CD4-positive, alpha-beta T cell (primary cell): ENCODE data around the gene GPR89A. TPM values are rescaled to one million over a fixed set of nuclear protein-coding genes. Genes with fewer than 3 reads are reported as not detected.
"Not testable (repeated sequence)": the region's sequence is repeated elsewhere in the genome, so short reads cannot be mapped to it uniquely, and the experiment has no call there.

Experiments used
- ATAC-seq: fragments of 200-7000 bp; cut with Tn5 transposase; one replicate; pipeline ENCODE4 v1.10.0; 2022; ENCODE audit warnings: mild to moderate bottlenecking; ENCODE audit not compliant: poor library complexity
- CTCF ChIA-PET: fragments of 350-600 bp; sonication (Branson Sonifier 250); formaldehyde crosslinking; loops from one replicate; lab custom pipeline; 2021; ENCODE audit warnings: antibody characterized with exemption, inconsistent platforms; lab: Charles Lee
- POLR2A ChIA-PET: fragments of 350-600 bp; sonication (Branson Sonifier 250); formaldehyde crosslinking; loops from one replicate; lab custom pipeline; 2021; ENCODE audit warnings: antibody characterized with exemption, inconsistent platforms; lab: Charles Lee
- DNase-seq, 14 experiments: peaks; one replicate each; pipeline ENCODE4 v3.0.0-alpha.2; 2013 to 2020; ENCODE audit warnings: mixed read lengths in 2 of 14
- H3K27ac ChIP-seq, 2 donors: one replicate each; pipeline versions ENCODE4 v1.5.1 to v1.7.0; 2013; ENCODE audit warnings: low read length in 2 of 2, low read depth in 1 of 2, mild to moderate bottlenecking in 1 of 2
- H3K27me3 ChIP-seq, 2 experiments: 1 replicate in 1 of 2; 2 replicates in 1 of 2; pipeline versions ENCODE4 v1.6.1 to v1.7.0; 2013; ENCODE audit warnings: low read length in 2 of 2, control low read depth in 1 of 2, mild to moderate bottlenecking in 1 of 2, moderate library complexity in 1 of 2; ENCODE audit not compliant: insufficient read depth in 2 of 2, control insufficient read depth in 1 of 2
- H3K36me3 ChIP-seq: one replicate; pipeline ENCODE4 v1.6.1; 2013; ENCODE audit warnings: low read length, control low read depth; ENCODE audit not compliant: insufficient read depth
- H3K4me1 ChIP-seq: one replicate; pipeline ENCODE4 v1.6.1; 2013; ENCODE audit warnings: low read length, control low read depth; ENCODE audit not compliant: insufficient read depth
- H3K4me3 ChIP-seq: one replicate; pipeline ENCODE4 v1.5.1; 2013; ENCODE audit warnings: mild to moderate bottlenecking, low read length, moderate library complexity
- H3K9me3 ChIP-seq, 2 experiments: 1 replicate in 1 of 2; 2 replicates in 1 of 2; pipeline versions ENCODE4 v1.6.1 to v1.7.0; 2013; ENCODE audit warnings: low read length in 2 of 2, mild to moderate bottlenecking in 2 of 2, control low read depth in 1 of 2, moderate library complexity in 1 of 2; ENCODE audit not compliant: control insufficient read depth in 1 of 2, insufficient read depth in 1 of 2
- H3K27ac Mint-ChIP-seq: one replicate; pipeline ENCODE4 v1.8.0; 2020; ENCODE audit warnings: mixed read lengths
- H3K27me3 Mint-ChIP-seq: one replicate; pipeline ENCODE4 v1.8.0; 2021; ENCODE audit warnings: mixed read lengths
- H3K36me3 Mint-ChIP-seq: one replicate; pipeline ENCODE4 v1.8.0; 2021; ENCODE audit warnings: low read depth, mixed read lengths
- H3K4me1 Mint-ChIP-seq: one replicate; pipeline ENCODE4 v1.8.0; 2021; ENCODE audit warnings: low read depth, mixed read lengths
- H3K4me3 Mint-ChIP-seq: one replicate; pipeline ENCODE4 v1.8.0; 2020; ENCODE audit warnings: mild to moderate bottlenecking, mixed read lengths
- H3K9me3 Mint-ChIP-seq: one replicate; pipeline ENCODE4 v1.8.0; 2020; ENCODE audit warnings: mixed read lengths
- intact Hi-C, 2 experiments: fragments of 100-400 bp; cut with DNase I in 1 of 2; cut with micrococcal nuclease in 1 of 2; formaldehyde crosslinking; loops; one replicate each; pipeline versions ENCODE4 v1.15.1 to v1.9.0; 2023 to 2025; cut with DNase I, micrococcal nuclease
- total RNA-seq, 174 experiments: library from RNA in 2 of 174; stranded (reverse) in 2 of 174; gene quantifications; one replicate each; pipeline ENCODE4 v1.2.3 and lab custom pipeline; 2021 to 2026

GPR89A gene
- total RNA-seq, 2 experiments from 2014 or later: 23.8 to 25.2 TPM

GRCh38 chr1:145636237-145636636 lies 28.4 kb downstream of the GPR89A start:
- H3K27ac ChIP-seq, ATAC-seq, intact Hi-C loops, H3K27me3 Mint-ChIP-seq, DNase-seq, H3K4me3 Mint-ChIP-seq, H3K9me3 Mint-ChIP-seq, H3K4me1 Mint-ChIP-seq, H3K4me3 ChIP-seq, H3K27me3 ChIP-seq, H3K36me3 ChIP-seq, POLR2A ChIA-PET, H3K27ac Mint-ChIP-seq, H3K36me3 Mint-ChIP-seq, H3K4me1 ChIP-seq, CTCF ChIA-PET, H3K9me3 ChIP-seq: not testable (repeated sequence)

- H3K4me1 Mint-ChIP-seq, H3K27me3 Mint-ChIP-seq, H3K36me3 Mint-ChIP-seq, H3K9me3 Mint-ChIP-seq, H3K4me1 ChIP-seq, DNase-seq, CTCF ChIA-PET, H3K27ac Mint-ChIP-seq, H3K9me3 ChIP-seq, intact Hi-C loops, ATAC-seq, H3K4me3 ChIP-seq, H3K4me3 Mint-ChIP-seq, H3K36me3 ChIP-seq, H3K27ac ChIP-seq, H3K27me3 ChIP-seq, POLR2A ChIA-PET: not testable (repeated sequence)
Measured at GRCh38 chr1:145641886-145642285, 34.1 kb downstream of the GPR89A start.

GRCh38 chr1:145643990-145644389 lies 36.2 kb downstream of the GPR89A start:
- H3K4me1 Mint-ChIP-seq, H3K4me3 ChIP-seq, H3K36me3 ChIP-seq, H3K9me3 ChIP-seq, H3K36me3 Mint-ChIP-seq, H3K27me3 ChIP-seq, CTCF ChIA-PET, ATAC-seq, POLR2A ChIA-PET, intact Hi-C loops, H3K27ac ChIP-seq, H3K27me3 Mint-ChIP-seq, H3K27ac Mint-ChIP-seq, H3K4me1 ChIP-seq, DNase-seq, H3K9me3 Mint-ChIP-seq, H3K4me3 Mint-ChIP-seq: not testable (repeated sequence)

GRCh38 chr1:145656245-145656943 lies 48.6 kb downstream of the GPR89A start:
- H3K27ac Mint-ChIP-seq, H3K9me3 ChIP-seq, POLR2A ChIA-PET, H3K36me3 ChIP-seq, ATAC-seq, H3K27me3 ChIP-seq, H3K4me3 Mint-ChIP-seq, H3K4me3 ChIP-seq, DNase-seq, intact Hi-C loops, H3K4me1 ChIP-seq, CTCF ChIA-PET, H3K27ac ChIP-seq, H3K9me3 Mint-ChIP-seq, H3K4me1 Mint-ChIP-seq, H3K27me3 Mint-ChIP-seq: not testable (repeated sequence)
- H3K36me3 Mint-ChIP-seq: peaks cover 13% of the 10 kb centered on the region

GRCh38 chr1:145662502-145662901 lies 54.7 kb downstream of the GPR89A start:
- DNase-seq, H3K4me1 ChIP-seq, intact Hi-C loops, H3K27ac Mint-ChIP-seq, CTCF ChIA-PET, H3K4me3 ChIP-seq, H3K9me3 ChIP-seq, H3K9me3 Mint-ChIP-seq, POLR2A ChIA-PET, H3K4me1 Mint-ChIP-seq, H3K27me3 Mint-ChIP-seq, H3K27me3 ChIP-seq, ATAC-seq, H3K36me3 ChIP-seq, H3K27ac ChIP-seq, H3K4me3 Mint-ChIP-seq: not testable (repeated sequence)
- H3K36me3 Mint-ChIP-seq: peaks cover 12% of the 10 kb centered on the region

- intact Hi-C loops: not testable (repeated sequence)
- peaks cover 19% of the 10 kb centered on the region for H3K36me3 Mint-ChIP-seq
Measured at GRCh38 chr1:145665015-145665414, 57.2 kb downstream of the GPR89A start.

GRCh38 chr1:145670995-145671745 lies 63.4 kb downstream of the GPR89A start:
- POLR2A ChIA-PET, H3K27ac Mint-ChIP-seq, CTCF ChIA-PET, H3K27me3 ChIP-seq, H3K4me1 ChIP-seq, H3K4me3 Mint-ChIP-seq, H3K9me3 ChIP-seq, H3K27me3 Mint-ChIP-seq, H3K4me1 Mint-ChIP-seq, ATAC-seq, H3K4me3 ChIP-seq, H3K9me3 Mint-ChIP-seq, H3K36me3 ChIP-seq, H3K27ac ChIP-seq, intact Hi-C loops, DNase-seq: not testable (repeated sequence)
- H3K36me3 Mint-ChIP-seq: peaks cover 29% of the 10 kb centered on the region

More at GRCh38 chr1:145665015-145665414, 57.2 kb downstream of the GPR89A start:
- CTCF ChIA-PET, H3K36me3 ChIP-seq, H3K27me3 ChIP-seq, H3K9me3 ChIP-seq, H3K4me1 ChIP-seq, H3K4me3 Mint-ChIP-seq, H3K27ac Mint-ChIP-seq, H3K4me1 Mint-ChIP-seq, H3K27me3 Mint-ChIP-seq, H3K4me3 ChIP-seq, POLR2A ChIA-PET, DNase-seq, H3K27ac ChIP-seq, ATAC-seq, H3K9me3 Mint-ChIP-seq: not testable (repeated sequence)
